Cardiac muscle cell (in vitro differentiated cells and primary cell): Measurements from ENCODE around the gene SUSD3. TPM values are rescaled to one million over a fixed set of nuclear protein-coding genes. Genes with fewer than 3 reads are reported as not detected.
"Not testable (repeated sequence)": the region's sequence is repeated elsewhere in the genome, so short reads cannot be mapped to it uniquely, and the experiment has no call there.

Source experiments
- DNase-seq, 2 donors: peaks; one replicate each; pipeline versions ENCODE4 v3.0.0 to v3.0.0-alpha.2; 2010 to 2017; ENCODE audit warnings: low read depth in 1 of 2, low spot score in 1 of 2
- H3K27ac ChIP-seq: fragments of 200-600 bp; sonication (generic); 2 replicates; pipeline ENCODE4 v1.5.1; 2016
- H3K27me3 ChIP-seq: fragments of 200-600 bp; sonication (generic); 2 replicates; pipeline ENCODE4 v1.6.0; 2016; ENCODE audit warnings: control low read depth
- H3K36me3 ChIP-seq: fragments of 200-600 bp; sonication (generic); 2 replicates; pipeline ENCODE4 v1.5.1; 2016; ENCODE audit warnings: control low read depth
- H3K4me1 ChIP-seq: fragments of 200-600 bp; sonication (generic); 2 replicates; pipeline ENCODE4 v1.8.1; 2017; ENCODE audit warnings: low read depth, mild to moderate bottlenecking, mixed run types
- H3K4me3 ChIP-seq: fragments of 200-600 bp; sonication (generic); 2 replicates; pipeline ENCODE4 v1.5.1; 2016; ENCODE audit warnings: mild to moderate bottlenecking
- H3K9me3 ChIP-seq: fragments of 200-600 bp; sonication (generic); 2 replicates; pipeline ENCODE4 v1.5.1; 2017; ENCODE audit warnings: low read depth, mild to moderate bottlenecking, control low read depth
- CTCF ChIP-seq: IDR thresholded peaks from 2 replicates; pipeline ENCODE4 v1.5.1; 2012; ENCODE audit warnings: low read depth, mild to moderate bottlenecking, low read length
- polyA plus RNA-seq: library from polyadenylated mRNA; unstranded; fragments of >200 nt; fragmentation: Nextera tagmentation; extraction: Ambion mirVana; gene quantifications from 2 replicates; pipeline ENCODE4 v1.2.1, GENCODE V29; 2016
- total RNA-seq: library from RNA; depleted of rRNA; stranded (reverse); fragments of >200 nt; gene quantifications from 2 replicates; pipeline ENCODE4 v1.2.3, GENCODE V29; 2016

Gene SUSD3
- total and polyA plus RNA-seq, 2 experiments from 2014 or later, result not detected

GRCh38 chr9:93012963-93013855, 45.3 kb upstream of the SUSD3 start:
- DNase-seq, result no peak
- Histone ChIP-seq H3K27me3 (peaks cover 4% of the 10 kb centered on the region), H3K36me3 (no peaks in the 10 kb centered on the region), H3K4me3 (no peak overlapping the region), H3K27ac (no peak overlapping the region), H3K9me3 (no peaks in the 10 kb centered on the region), H3K4me1 (no peaks in the 10 kb centered on the region)
- TF ChIP-seq CTCF, result no peak

GRCh38 chr9:93013856-93014582, 44.5 kb upstream of the SUSD3 start:
- H3K27me3 ChIP-seq, result peaks cover 4% of the 10 kb centered on the region
- H3K4me1 ChIP-seq, result no peaks in the 10 kb centered on the region
- H3K4me3 ChIP-seq, result no peak overlapping the region
- DNase-seq, result no peak
- H3K27ac ChIP-seq, result no peak overlapping the region
- no peaks in the 10 kb centered on the region for H3K36me3 ChIP-seq
- no peak for TF ChIP-seq CTCF
- H3K9me3 ChIP-seq, result no peaks in the 10 kb centered on the region

- not testable (repeated sequence) for DNase-seq, H3K27me3 ChIP-seq, H3K36me3 ChIP-seq, H3K4me3 ChIP-seq, H3K4me1 ChIP-seq, H3K9me3 ChIP-seq, H3K27ac ChIP-seq
Measured at GRCh38 chr9:93015190-93015589, 43.3 kb upstream of the SUSD3 start.

GRCh38 chr9:93017621-93018020, 40.9 kb upstream of the SUSD3 start:
- Histone ChIP-seq H3K27ac (no peak overlapping the region), H3K4me1 (no peaks in the 10 kb centered on the region), H3K36me3 (no peaks in the 10 kb centered on the region), H3K9me3 (no peaks in the 10 kb centered on the region), H3K4me3 (no peak overlapping the region), H3K27me3 (no peaks in the 10 kb centered on the region)
- no peak for TF ChIP-seq CTCF
- DNase-seq, result no peak

DNA sequence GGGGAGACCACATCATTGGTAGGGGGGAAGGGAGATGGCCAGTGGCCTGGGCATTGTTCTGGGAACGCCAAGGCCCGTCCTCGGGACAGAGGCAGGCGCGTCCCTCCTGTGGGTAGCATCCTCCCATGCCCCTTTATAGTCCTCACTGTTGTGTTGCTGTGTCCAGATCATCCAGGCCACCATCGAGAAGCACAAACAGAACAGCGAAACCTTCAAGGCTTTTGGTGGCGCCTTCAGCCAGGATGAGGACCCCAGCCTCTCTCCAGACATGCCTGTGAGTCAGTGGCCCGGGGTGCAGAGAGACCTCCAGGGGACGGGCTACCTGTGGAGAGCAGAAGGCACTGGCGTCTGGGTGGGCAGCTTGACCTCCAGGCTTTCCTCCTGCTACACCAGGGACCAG, 38.4 kb upstream of the SUSD3 start:
- Histone ChIP-seq H3K27ac (no peak overlapping the region), H3K4me1 (no peaks in the 10 kb centered on the region), H3K9me3 (no peaks in the 10 kb centered on the region), H3K36me3 (no peaks in the 10 kb centered on the region), H3K4me3 (no peak overlapping the region), H3K27me3 (no peaks in the 10 kb centered on the region)
- DNase-seq, result no peak
- TF ChIP-seq CTCF, result no peak
